ENCODE measurements around the gene ADTRP. TPM values are rescaled to one million over a fixed set of nuclear protein-coding genes. Genes with fewer than 3 reads are reported as not detected.

The ADTRP gene
- polyA plus RNA-seq (12.7 to 43.5 TPM (median 16.7 TPM) in 3 replicates), polyA minus RNA-seq (5.6 to 46.4 TPM (median 21.4 TPM) in 3 replicates)
- 38.0 TPM for polyA plus RNA-seq (2011; ENCODE audit: low read depth)
- 16.9 and 33.9 TPM in 2 replicates for polyA plus RNA-seq (2011; cell fraction: cytosol; rRNA removed)
- 45.0 and 46.5 TPM in 2 replicates for polyA plus RNA-seq (2011; cell fraction: nucleus; rRNA removed)
- polyA plus RNA-seq (2012; ENCODE audit: low replicate concordance), result 6.5 and 42.5 TPM in 2 replicates
- 15.2 TPM for polyA minus RNA-seq (2011; cell fraction: cytosol; rRNA and poly(A)+ RNA removed)
- 12.8 and 24.5 TPM in 2 replicates for polyA minus RNA-seq (2011; cell fraction: nucleus; rRNA and poly(A)+ RNA removed)

- H3K9ac ChIP-seq (ENCODE audit: control insufficient read depth, extremely low read depth, insufficient read depth, low read length), result no peak within 1 kb of the TSS
- dilution Hi-C loops (cut with MboI; ENCODE audit: extremely low pct_ligation_motif_present, low sequenced_read_pairs), result no loop called here
Measured at GRCh38 chr6:11778648-11779328, at the start of gene ADTRP. Gene ADTRP, minus strand, starts transcription at chr6:11778803. Its CDS starts 44 bp downstream, at chr6:11778759.

GRCh38 chr6:11826779-11827178 is 48.2 kb upstream of the ADTRP start:
- DNase-seq (ENCODE audit: low read depth, low spot score) (no peak), FAIRE-seq (no peak)
- dilution Hi-C loops (cut with MboI; ENCODE audit: extremely low pct_ligation_motif_present, low sequenced_read_pairs), result no loop called here

More at GRCh38 chr6:11778648-11779328, at the start of gene ADTRP:
- H3K27ac ChIP-seq (ENCODE audit: control insufficient read depth, insufficient read depth, low read length), result no peak within 1 kb of the TSS
- H2AFZ ChIP-seq (ENCODE audit: control insufficient read depth, low read length), result no peak within 1 kb of the TSS
- H3K4me3 ChIP-seq (ENCODE audit: control insufficient read depth in 2 of 3, extremely low read depth in 1 of 3, insufficient read depth in 2 of 3, low read depth in 1 of 3, low read length in 3 of 3), result no peak within 1 kb of the TSS
- H3K36me3 ChIP-seq (ENCODE audit: control insufficient read depth in 2 of 2, extremely low read depth in 1 of 2, insufficient read depth in 2 of 2, low read length in 2 of 2), result no peaks in the 10 kb centered on the region
- TF ChIP-seq EZH2 (IDR thresholded peaks at IDR 0.05; ENCODE audit: low read length) (no peak), CTCF (optimal IDR thresholded peaks at IDR 0.05 in 1 of 3, IDR thresholded peaks at IDR 0.05 in 1 of 3, conservative IDR thresholded peaks at IDR 0.05 in 1 of 3; ENCODE audit: extremely low read depth in 1 of 3, insufficient read depth in 2 of 3, low read length in 3 of 3) (no peak)
- H3K27me3 ChIP-seq (ENCODE audit: control insufficient read depth, extremely low read depth, insufficient read depth, low read length), result no peaks in the 10 kb centered on the region
- H3K9me1 ChIP-seq (ENCODE audit: control insufficient read depth, extremely low read depth, insufficient read depth, low read length), result no peaks in the 10 kb centered on the region
- no peaks in the 10 kb centered on the region for H4K20me1 ChIP-seq (ENCODE audit: control insufficient read depth, extremely low read depth, insufficient read depth, low read length)
- H3K4me1 ChIP-seq (ENCODE audit: control insufficient read depth, extremely low read depth, insufficient read depth, low read length), result no peaks in the 10 kb centered on the region
- DNase-seq (ENCODE audit: low read depth, low spot score), result no peak
- no peaks in the 10 kb centered on the region for H3K9me3 ChIP-seq (ENCODE audit: control insufficient read depth, low read depth, low read length)
- no peak within 1 kb of the TSS for H3K4me2 ChIP-seq (ENCODE audit: control insufficient read depth, extremely low read depth, insufficient read depth, low read depth, low read length)
- no peaks in the 10 kb centered on the region for H3K79me2 ChIP-seq (ENCODE audit: control insufficient read depth, insufficient read depth, low read length)
- FAIRE-seq, result no peak

More at GRCh38 chr6:11826779-11827178, 48.2 kb upstream of the ADTRP start:
- Histone ChIP-seq H3K4me2 (ENCODE audit: control insufficient read depth, extremely low read depth, insufficient read depth, low read depth, low read length) (no peak overlapping the region), H3K79me2 (ENCODE audit: control insufficient read depth, insufficient read depth, low read length) (no peaks in the 10 kb centered on the region), H3K4me1 (ENCODE audit: control insufficient read depth, extremely low read depth, insufficient read depth, low read length) (no peaks in the 10 kb centered on the region), H3K4me3 (ENCODE audit: control insufficient read depth in 2 of 3, extremely low read depth in 1 of 3, insufficient read depth in 2 of 3, low read depth in 1 of 3, low read length in 3 of 3) (no peak overlapping the region), H4K20me1 (ENCODE audit: control insufficient read depth, extremely low read depth, insufficient read depth, low read length) (no peaks in the 10 kb centered on the region), H3K9me3 (ENCODE audit: control insufficient read depth, low read depth, low read length) (no peaks in the 10 kb centered on the region), H3K36me3 (ENCODE audit: control insufficient read depth in 2 of 2, extremely low read depth in 1 of 2, insufficient read depth in 2 of 2, low read length in 2 of 2) (no peaks in the 10 kb centered on the region), H3K9me1 (ENCODE audit: control insufficient read depth, extremely low read depth, insufficient read depth, low read length) (no peaks in the 10 kb centered on the region), H3K27ac (ENCODE audit: control insufficient read depth, insufficient read depth, low read length) (no peak overlapping the region), H3K9ac (ENCODE audit: control insufficient read depth, extremely low read depth, insufficient read depth, low read length) (no peak overlapping the region), H3K27me3 (ENCODE audit: control insufficient read depth, extremely low read depth, insufficient read depth, low read length) (no peaks in the 10 kb centered on the region), H2AFZ (ENCODE audit: control insufficient read depth, low read length) (no peak overlapping the region)
- no peak for TF ChIP-seq EZH2 (IDR thresholded peaks at IDR 0.05; ENCODE audit: low read length)
- no peak for TF ChIP-seq CTCF (optimal IDR thresholded peaks at IDR 0.05 in 1 of 3, IDR thresholded peaks at IDR 0.05 in 1 of 3, conservative IDR thresholded peaks at IDR 0.05 in 1 of 3; ENCODE audit: extremely low read depth in 1 of 3, insufficient read depth in 2 of 3, low read length in 3 of 3)
